Measurements from ENCODE around the gene HPCAL1. TPM values are rescaled to one million over a fixed set of nuclear protein-coding genes. Genes with fewer than 3 reads are reported as not detected.

The HPCAL1 gene
- total and polyA plus RNA-seq, 2 donors (not counting 3 experiments of a cell fraction or from before 2014, with no cell fraction given): 56.5 to 77.4 TPM

GRCh38 chr2:10333247-10333613 lies 30.5 kb downstream of the HPCAL1 start:
- no peak for DNase-seq (ENCODE audit: low read depth, low spot score)
- intact Hi-C loops (cut with micrococcal nuclease): loop anchor here (5.0 kb wide), 1 partner anchor 171 kb away; no protein-coding TSS in a partner anchor

More at GRCh38 chr2:10333247-10333613, 30.5 kb downstream of the HPCAL1 start:
- Histone ChIP-seq H3K9me3 (replicated peaks; ENCODE audit: control insufficient read depth, insufficient read depth, low read length) (no peaks in the 10 kb centered on the region), H2AFZ (ENCODE audit: low read depth, low read length) (no peak overlapping the region), H3K9me1 (replicated peaks; ENCODE audit: control insufficient read depth, extremely low read depth, insufficient read depth, low read length) (no peaks in the 10 kb centered on the region), H3K27me3 (ENCODE audit: control insufficient read depth in 2 of 2, insufficient read depth in 2 of 2, low read length in 2 of 2) (no peaks in the 10 kb centered on the region), H3K36me3 (ENCODE audit: control insufficient read depth in 2 of 2, extremely low read depth in 1 of 2, insufficient read depth in 2 of 2, low read length in 2 of 2) (no peaks in the 10 kb centered on the region), H3K27ac (ENCODE audit: insufficient read depth, low read depth, low read length) (no peak overlapping the region), H3K9ac (replicated peaks; ENCODE audit: extremely low read depth, insufficient read depth, low read length) (no peak overlapping the region), H4K20me1 (replicated peaks; ENCODE audit: control insufficient read depth, extremely low read depth, insufficient read depth, low read length) (no peaks in the 10 kb centered on the region), H3K4me1 (ENCODE audit: control insufficient read depth, extremely low read depth, insufficient read depth, low read length) (peaks cover 44% of the 10 kb centered on the region), H3K4me3 (replicated peaks in 1 of 3; ENCODE audit: insufficient read depth in 1 of 3, low read depth in 1 of 3, low read length in 3 of 3) (no peak overlapping the region), H3K4me2 (ENCODE audit: insufficient read depth, low read length) (no peak overlapping the region), H3K79me2 (ENCODE audit: control insufficient read depth, insufficient read depth, low read length) (peaks cover 72% of the 10 kb centered on the region)
- no peak for TF ChIP-seq GATA2 (IDR thresholded peaks at IDR 0.05; ENCODE audit: insufficient read depth, insufficient read length, low read depth, low read length)
- no peak for TF ChIP-seq POLR2AphosphoS5 (IDR thresholded peaks at IDR 0.05; ENCODE audit: insufficient read depth, low read depth, low read length)
- TF ChIP-seq FOS (IDR thresholded peaks at IDR 0.05; ENCODE audit: borderline replicate concordance, insufficient read depth, low read length): no peak
- TF ChIP-seq MAX (IDR thresholded peaks at IDR 0.05; ENCODE audit: insufficient read depth, insufficient read length): no peak
- no peak for TF ChIP-seq CTCF (IDR thresholded peaks at IDR 0.05; ENCODE audit: extremely low read depth in 1 of 2, insufficient read depth in 1 of 2, low read depth in 1 of 2, low read length in 2 of 2)
- no peak for TF ChIP-seq POLR2A (IDR thresholded peaks at IDR 0.05; ENCODE audit: low read depth, low read length)
- TF ChIP-seq JUN (IDR thresholded peaks at IDR 0.05; ENCODE audit: borderline replicate concordance, insufficient read depth, insufficient read length, low read depth): no peak
- TF ChIP-seq EZH2 (IDR thresholded peaks at IDR 0.05; ENCODE audit: borderline replicate concordance, low read depth, low read length, severe bottlenecking): no peak
- no peak for TF ChIP-seq MYC (IDR thresholded peaks at IDR 0.05; ENCODE audit: low read depth, low read length)
- FAIRE-seq: no peak
- dilution Hi-C loops (cut with MboI; ENCODE audit: extremely low pct_ligation_motif_present, low sequenced_read_pairs): no loop called here
- POLR2A ChIA-PET: no interaction called here
- CTCF ChIA-PET: interaction anchor here (1.6 to 5.8 kb wide), 2 partner anchors 74 to 209 kb away, joined by 5 to 38 read pairs; no protein-coding TSS in a partner anchor
- BruUV-seq (replicated peaks): no TSS peak

Measured in endothelial cell of umbilical vein (primary cell).